Measurements from ENCODE around the gene OR2T35.
A peak's percentile ranks its signal among the peaks of the same experiment; 100 is the strongest.
"Not testable (repeated sequence)": the region's sequence is repeated elsewhere in the genome, so short reads cannot be mapped to it uniquely, and the experiment has no call there.

Gene OR2T35

GRCh38 chr1:248645178-248645577 is at the start of gene OR2T35:
TSS of gene OR2T35 (minus strand) at chr1:248645278. CDS start at chr1:248639258, 6,020 bp downstream.
- H3F3A ChIP-seq (ENCODE audit: insufficient read depth); H3K9me3 ChIP-seq (ENCODE audit: insufficient read depth, low read length); H2AFZ ChIP-seq (ENCODE audit: low read depth, low read length, severe bottlenecking); H3K4me2 ChIP-seq (ENCODE audit: low read depth, low read length, poor library complexity, severe bottlenecking); H3K27ac ChIP-seq (ENCODE audit: low read depth, low read length); H3K4me3 ChIP-seq (ENCODE audit: insufficient read depth, low read length, poor library complexity, severe bottlenecking); H3K9ac ChIP-seq (ENCODE audit: low read length); H3K27me3 ChIP-seq (ENCODE audit: low read length); H3K79me2 ChIP-seq (ENCODE audit: insufficient read depth, low read length); H3K9me2 ChIP-seq (replicated peaks; ENCODE audit: insufficient read depth, low read length); H4K20me1 ChIP-seq (ENCODE audit: low read depth, low read length); H3K36me3 ChIP-seq (ENCODE audit: low read length): not testable (repeated sequence)

GRCh38 chr1:248691567-248692155 is 46.6 kb upstream of the OR2T35 start:
- Histone ChIP-seq H2AFZ (ENCODE audit: low read depth, low read length, severe bottlenecking) (no peak overlapping the region), H3K9me2 (replicated peaks; ENCODE audit: insufficient read depth, low read length) (no peaks in the 10 kb centered on the region)

GRCh38 chr1:248688527-248689298 is 43.6 kb upstream of the OR2T35 start:
- no peak overlapping the region for H2AFZ ChIP-seq (ENCODE audit: low read depth, low read length, severe bottlenecking)
- no peaks in the 10 kb centered on the region for H3F3A ChIP-seq (ENCODE audit: insufficient read depth)
- H3K27ac ChIP-seq (ENCODE audit: low read depth, low read length): no peak overlapping the region
- no peaks in the 10 kb centered on the region for H3K36me3 ChIP-seq (ENCODE audit: low read length)
- H3K4me3 ChIP-seq (ENCODE audit: insufficient read depth, low read length, poor library complexity, severe bottlenecking): no peak overlapping the region
- H3K9ac ChIP-seq (ENCODE audit: low read length): no peak overlapping the region
- H3K9me2 ChIP-seq (replicated peaks; ENCODE audit: insufficient read depth, low read length): no peaks in the 10 kb centered on the region
- no peaks in the 10 kb centered on the region for H3K79me2 ChIP-seq (ENCODE audit: insufficient read depth, low read length)
- no peak for TF ChIP-seq EZH2phosphoT487 (conservative IDR thresholded peaks at IDR 0.05; ENCODE audit: low read length)
- no peaks in the 10 kb centered on the region for H3K9me3 ChIP-seq (ENCODE audit: insufficient read depth, low read length)
- no peaks in the 10 kb centered on the region for H4K20me1 ChIP-seq (ENCODE audit: low read depth, low read length)
- H3K4me2 ChIP-seq (ENCODE audit: low read depth, low read length, poor library complexity, severe bottlenecking): no peak overlapping the region
- H3K27me3 ChIP-seq (ENCODE audit: low read length): no peaks in the 10 kb centered on the region

More at GRCh38 chr1:248691567-248692155, 46.6 kb upstream of the OR2T35 start:
- H3F3A ChIP-seq (ENCODE audit: insufficient read depth): no peaks in the 10 kb centered on the region
- H4K20me1 ChIP-seq (ENCODE audit: low read depth, low read length): no peaks in the 10 kb centered on the region; the same call in 1 of the 2 replicates
- no peak overlapping the region for H3K4me2 ChIP-seq (ENCODE audit: low read depth, low read length, poor library complexity, severe bottlenecking)
- no peak overlapping the region for H3K27ac ChIP-seq (ENCODE audit: low read depth, low read length)
- no peak overlapping the region for H3K4me3 ChIP-seq (ENCODE audit: insufficient read depth, low read length, poor library complexity, severe bottlenecking)
- H3K9ac ChIP-seq (ENCODE audit: low read length): no peak overlapping the region
- no peaks in the 10 kb centered on the region for H3K79me2 ChIP-seq (ENCODE audit: insufficient read depth, low read length)
- no peaks in the 10 kb centered on the region for H3K36me3 ChIP-seq (ENCODE audit: low read length)
- TF ChIP-seq EZH2phosphoT487 (conservative IDR thresholded peaks at IDR 0.05; ENCODE audit: low read length): no peak
- no peak for TF ChIP-seq CTCF (IDR thresholded peaks at IDR 0.05; ENCODE audit: insufficient read depth, low read length, poor library complexity, severe bottlenecking)
- H3K27me3 ChIP-seq (ENCODE audit: low read length): no peaks in the 10 kb centered on the region
- H3K9me3 ChIP-seq (ENCODE audit: insufficient read depth, low read length): no peaks in the 10 kb centered on the region

- Histone ChIP-seq H4K20me1 (ENCODE audit: low read depth, low read length) (no peaks in the 10 kb centered on the region), H3K79me2 (ENCODE audit: insufficient read depth, low read length) (no peaks in the 10 kb centered on the region), H3K9me3 (ENCODE audit: insufficient read depth, low read length) (no peaks in the 10 kb centered on the region), H3K27ac (ENCODE audit: low read depth, low read length) (no peak overlapping the region), H3K9me2 (replicated peaks; ENCODE audit: insufficient read depth, low read length) (no peaks in the 10 kb centered on the region), H3K36me3 (ENCODE audit: low read length) (no peaks in the 10 kb centered on the region), H3K27me3 (ENCODE audit: low read length) (no peaks in the 10 kb centered on the region), H3F3A (ENCODE audit: insufficient read depth) (no peaks in the 10 kb centered on the region), H2AFZ (ENCODE audit: low read depth, low read length, severe bottlenecking) (no peak overlapping the region), H3K9ac (ENCODE audit: low read length) (no peak overlapping the region), H3K4me2 (ENCODE audit: low read depth, low read length, poor library complexity, severe bottlenecking) (no peak overlapping the region), H3K4me3 (ENCODE audit: insufficient read depth, low read length, poor library complexity, severe bottlenecking) (no peak overlapping the region)
- TF ChIP-seq CTCF (IDR thresholded peaks at IDR 0.05; ENCODE audit: insufficient read depth, low read length, poor library complexity, severe bottlenecking) (peak; percentile 20), EZH2phosphoT487 (conservative IDR thresholded peaks at IDR 0.05; ENCODE audit: low read length) (no peak)
Observed at GRCh38 chr1:248686815-248687214, 41.7 kb upstream of the OR2T35 start.

Measured in SU-DHL-6 (cell line).